ENCODE measurements around the gene MYH16.

DNA sequence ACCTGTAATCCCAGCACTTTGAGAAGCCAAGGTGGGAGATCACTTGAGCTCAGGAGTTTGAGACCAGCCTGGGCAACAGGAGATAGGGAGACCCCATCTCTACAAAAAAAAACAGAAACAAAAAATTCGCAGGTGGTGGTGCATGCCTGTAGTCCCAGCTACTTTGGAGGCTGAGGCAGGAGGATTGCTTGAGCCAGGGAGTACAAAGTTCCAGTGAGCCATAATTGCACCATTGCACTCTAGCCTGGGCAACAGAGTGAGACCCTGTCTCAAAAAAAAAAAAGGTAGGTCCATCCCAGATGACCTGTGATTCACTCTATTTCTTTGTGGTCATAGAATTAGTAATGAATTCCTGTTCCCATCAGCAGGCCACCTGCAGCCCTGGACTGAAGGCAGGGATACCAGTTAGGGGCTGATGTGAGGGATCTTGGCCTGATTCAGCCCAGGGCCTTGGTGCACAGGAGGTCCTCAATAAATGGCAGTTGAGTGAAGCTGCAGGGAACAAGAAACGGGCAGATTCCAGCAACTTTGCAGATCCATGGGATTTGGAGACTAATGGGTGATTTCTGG, at the start of gene MYH16:
- TF ChIP-seq EZH2phosphoT487 (IDR thresholded peaks at IDR 0.05; ENCODE audit: borderline replicate concordance, low read depth, low read length), result no peak
- TF ChIP-seq CTCF (conservative IDR thresholded peaks at IDR 0.05; ENCODE audit: low read length), result no peak
